ENCODE data around the gene DGKK.

DGKK gene

DNA sequence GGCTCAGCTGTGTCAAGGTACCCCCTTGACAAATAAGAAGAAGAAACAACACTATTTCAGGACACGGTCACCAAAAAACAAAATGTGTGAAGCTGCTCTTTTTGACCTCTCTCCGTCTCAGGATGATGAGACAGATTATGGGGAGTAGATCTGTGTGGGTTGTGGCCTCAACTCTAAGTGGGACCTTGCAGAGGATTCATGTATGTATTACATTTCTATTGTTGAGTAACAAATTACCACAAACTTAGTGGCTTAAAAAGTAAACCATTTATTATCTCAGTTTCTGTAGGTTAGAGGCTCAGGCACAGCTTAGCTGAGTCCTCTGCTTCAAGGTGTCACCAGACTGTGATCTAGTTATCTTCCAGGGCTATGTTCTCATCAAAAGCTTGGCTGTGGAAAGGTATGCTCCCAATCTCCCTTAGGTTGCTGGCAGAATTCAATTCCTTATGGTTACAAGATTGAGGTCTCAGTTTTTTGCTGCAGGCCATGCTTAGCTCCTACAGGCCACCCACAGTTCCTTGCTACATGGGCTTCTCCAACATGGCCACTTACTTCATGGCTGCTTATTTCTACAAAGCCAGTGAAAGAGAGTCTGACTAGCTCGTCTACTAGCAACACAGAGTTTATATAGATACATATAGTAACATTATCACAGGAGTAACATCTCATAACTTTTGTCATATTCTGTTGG, 28.1 kb downstream of the DGKK start:
- H3K9ac ChIP-seq (ENCODE audit: low read depth, low read length), result no peak overlapping the region
- no peak for DNase-seq
- no peaks in the 10 kb centered on the region for H3K36me3 ChIP-seq (ENCODE audit: insufficient read depth, low read length)
- no peaks in the 10 kb centered on the region for H3K4me1 ChIP-seq (ENCODE audit: insufficient read depth, low read length)
- no peaks in the 10 kb centered on the region for H3K27me3 ChIP-seq (ENCODE audit: insufficient read depth, low read length, poor library complexity)
- no peak overlapping the region for H3K4me2 ChIP-seq (ENCODE audit: insufficient read depth, low read length)
- H3K9me3 ChIP-seq (ENCODE audit: insufficient read depth, low read length, severe bottlenecking), result no peaks in the 10 kb centered on the region
- no peak overlapping the region for H3K4me3 ChIP-seq (ENCODE audit: low read depth in 1 of 2, low read length in 2 of 2)
- TF ChIP-seq, protein P1, sequence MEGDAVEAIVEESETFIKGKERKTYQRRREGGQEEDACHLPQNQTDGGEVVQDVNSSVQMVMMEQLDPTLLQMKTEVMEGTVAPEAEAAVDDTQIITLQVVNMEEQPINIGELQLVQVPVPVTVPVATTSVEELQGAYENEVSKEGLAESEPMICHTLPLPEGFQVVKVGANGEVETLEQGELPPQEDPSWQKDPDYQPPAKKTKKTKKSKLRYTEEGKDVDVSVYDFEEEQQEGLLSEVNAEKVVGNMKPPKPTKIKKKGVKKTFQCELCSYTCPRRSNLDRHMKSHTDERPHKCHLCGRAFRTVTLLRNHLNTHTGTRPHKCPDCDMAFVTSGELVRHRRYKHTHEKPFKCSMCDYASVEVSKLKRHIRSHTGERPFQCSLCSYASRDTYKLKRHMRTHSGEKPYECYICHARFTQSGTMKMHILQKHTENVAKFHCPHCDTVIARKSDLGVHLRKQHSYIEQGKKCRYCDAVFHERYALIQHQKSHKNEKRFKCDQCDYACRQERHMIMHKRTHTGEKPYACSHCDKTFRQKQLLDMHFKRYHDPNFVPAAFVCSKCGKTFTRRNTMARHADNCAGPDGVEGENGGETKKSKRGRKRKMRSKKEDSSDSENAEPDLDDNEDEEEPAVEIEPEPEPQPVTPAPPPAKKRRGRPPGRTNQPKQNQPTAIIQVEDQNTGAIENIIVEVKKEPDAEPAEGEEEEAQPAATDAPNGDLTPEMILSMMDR (IDR thresholded peaks at IDR 0.05; ENCODE audit: borderline replicate concordance, extremely low read depth, low read length, poor library complexity, severe bottlenecking), result no peak
- no peak for TF ChIP-seq EZH2 (IDR thresholded peaks at IDR 0.05; ENCODE audit: borderline replicate concordance, low read depth, low read length, severe bottlenecking)
- no peak overlapping the region for H2AFZ ChIP-seq (ENCODE audit: low read depth, low read length)
- no peaks in the 10 kb centered on the region for H3K79me2 ChIP-seq (ENCODE audit: insufficient read depth, low read length)
- no peak for ATAC-seq (ENCODE audit: insufficient read depth, low read depth)
- H4K20me1 ChIP-seq (ENCODE audit: insufficient read depth, low read length), result no peaks in the 10 kb centered on the region
- no peak overlapping the region for H3K27ac ChIP-seq (ENCODE audit: low read length)

DNA sequence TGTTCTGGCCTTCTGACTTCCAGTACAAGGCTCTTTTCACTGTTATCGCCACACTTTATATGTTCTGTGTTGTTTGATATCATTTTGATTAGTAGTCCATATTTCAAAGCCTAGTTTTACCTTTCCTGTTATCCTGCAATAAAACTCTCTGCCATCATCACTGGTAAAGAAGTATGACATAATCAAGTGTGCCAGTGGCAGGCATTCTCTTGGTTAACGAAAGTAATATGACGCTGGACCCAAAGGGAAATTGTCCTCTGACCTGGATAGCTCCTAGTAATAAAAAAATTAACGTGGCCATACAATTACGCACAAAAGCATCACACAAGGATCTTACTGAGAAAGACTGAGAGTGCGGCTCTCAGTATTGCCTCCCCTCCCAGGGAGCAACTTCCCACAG, 33.8 kb downstream of the DGKK start:
- H3K9ac ChIP-seq (ENCODE audit: low read depth, low read length), result no peak overlapping the region
- no peak overlapping the region for H3K27ac ChIP-seq (ENCODE audit: low read length)
- no peaks in the 10 kb centered on the region for H3K9me3 ChIP-seq (ENCODE audit: insufficient read depth, low read length, severe bottlenecking)
- H3K27me3 ChIP-seq (ENCODE audit: insufficient read depth, low read length, poor library complexity), result no peaks in the 10 kb centered on the region
- H3K4me1 ChIP-seq (ENCODE audit: insufficient read depth, low read length), result no peaks in the 10 kb centered on the region
- H3K36me3 ChIP-seq (ENCODE audit: insufficient read depth, low read length), result no peaks in the 10 kb centered on the region
- H3K79me2 ChIP-seq (ENCODE audit: insufficient read depth, low read length), result no peaks in the 10 kb centered on the region
- no peak overlapping the region for H3K4me3 ChIP-seq (ENCODE audit: low read depth in 1 of 2, low read length in 2 of 2)
- no peak for TF ChIP-seq EZH2 (IDR thresholded peaks at IDR 0.05; ENCODE audit: borderline replicate concordance, low read depth, low read length, severe bottlenecking)
- TF ChIP-seq, protein P1 (IDR thresholded peaks at IDR 0.05; ENCODE audit: borderline replicate concordance, extremely low read depth, low read length, poor library complexity, severe bottlenecking), result no peak
- no peak overlapping the region for H2AFZ ChIP-seq (ENCODE audit: low read depth, low read length)
- no peaks in the 10 kb centered on the region for H4K20me1 ChIP-seq (ENCODE audit: insufficient read depth, low read length)
- DNase-seq (no peak), ATAC-seq (ENCODE audit: insufficient read depth, low read depth) (no peak)
- H3K4me2 ChIP-seq (ENCODE audit: insufficient read depth, low read length), result no peak overlapping the region

DNA sequence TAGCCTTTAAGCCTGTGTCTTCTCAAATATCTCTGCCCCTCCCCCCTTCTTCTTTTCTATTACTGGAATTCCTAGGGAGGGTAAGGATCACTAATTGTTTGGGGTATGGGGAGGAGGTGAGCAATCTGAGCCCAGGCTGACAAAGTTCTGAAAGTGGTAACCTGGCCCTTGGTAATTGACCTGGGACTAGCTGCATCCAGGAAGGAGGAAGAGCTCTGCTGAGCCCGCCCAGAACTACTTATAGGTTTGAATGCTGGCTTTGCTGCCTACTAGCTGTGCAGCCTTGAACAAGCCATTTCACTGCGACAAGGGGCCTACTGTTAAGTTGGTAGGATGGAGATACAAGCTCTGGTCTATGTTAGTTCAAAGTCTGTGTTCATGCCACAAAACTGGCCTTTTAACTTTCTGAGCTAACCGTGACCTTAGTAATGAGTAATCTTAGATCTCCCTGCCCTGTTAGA, 37.8 kb downstream of the DGKK start:
- Histone ChIP-seq H3K4me2 (ENCODE audit: insufficient read depth, low read length) (no peak overlapping the region), H2AFZ (ENCODE audit: low read depth, low read length) (no peak overlapping the region), H3K27ac (ENCODE audit: low read length) (no peak overlapping the region), H3K4me1 (ENCODE audit: insufficient read depth, low read length) (no peaks in the 10 kb centered on the region), H4K20me1 (ENCODE audit: insufficient read depth, low read length) (no peaks in the 10 kb centered on the region), H3K9me3 (ENCODE audit: insufficient read depth, low read length, severe bottlenecking) (no peaks in the 10 kb centered on the region), H3K9ac (ENCODE audit: low read depth, low read length) (no peak overlapping the region), H3K79me2 (ENCODE audit: insufficient read depth, low read length) (no peaks in the 10 kb centered on the region), H3K36me3 (ENCODE audit: insufficient read depth, low read length) (no peaks in the 10 kb centered on the region), H3K27me3 (ENCODE audit: insufficient read depth, low read length, poor library complexity) (no peaks in the 10 kb centered on the region), H3K4me3 (ENCODE audit: low read depth in 1 of 2, low read length in 2 of 2) (no peak overlapping the region)
- TF ChIP-seq, protein P1 (IDR thresholded peaks at IDR 0.05; ENCODE audit: borderline replicate concordance, extremely low read depth, low read length, poor library complexity, severe bottlenecking), result no peak
- TF ChIP-seq EZH2 (IDR thresholded peaks at IDR 0.05; ENCODE audit: borderline replicate concordance, low read depth, low read length, severe bottlenecking), result no peak
- DNase-seq, result no peak
- no peak for ATAC-seq (ENCODE audit: insufficient read depth, low read depth)

Measured in DND-41 (cell line).